Amniotic epithelial cell (primary cell): ENCODE measurements around the gene SLC2A4.
"Not testable (repeated sequence)": the region's sequence is repeated elsewhere in the genome, so short reads cannot be mapped to it uniquely, and the experiment has no call there.

Source experiments
- DNase-seq: peaks from one replicate; pipeline ENCODE4 v3.0.0-alpha.2; 2010; ENCODE audit warnings: low read depth

SLC2A4 gene

GRCh38 chr17:7281074-7281952 lies at the start of gene SLC2A4:
Gene SLC2A4 (plus strand): TSS chr17:7281718. CDS start chr17:7281935, 217 bp downstream.
- DNase-seq: peak; percentile 90

- no peak for DNase-seq
Measured at GRCh38 chr17:7232114-7232513, 49.4 kb upstream of the SLC2A4 start.

GRCh38 chr17:7233701-7234082 lies 47.8 kb upstream of the SLC2A4 start:
- DNase-seq: no peak

- DNase-seq: peak; percentile 89
Measured at GRCh38 chr17:7234083-7234951, 47.2 kb upstream of the SLC2A4 start, which contains the start of gene DVL2. Gene DVL2 (minus strand): TSS chr17:7234517. CDS start chr17:7234262, 255 bp downstream.

GRCh38 chr17:7235693-7236665 lies 45.5 kb upstream of the SLC2A4 start:
- DNase-seq: peak; percentile 66

- DNase-seq: no peak
Measured at GRCh38 chr17:7236808-7237207, 44.7 kb upstream of the SLC2A4 start.

- DNase-seq: no peak
Measured at GRCh38 chr17:7237266-7237760, 44.2 kb upstream of the SLC2A4 start.

- DNase-seq: peak; percentile 55
Measured at GRCh38 chr17:7237761-7238419, 43.6 kb upstream of the SLC2A4 start.

- peak; percentile 36 for DNase-seq
Measured at GRCh38 chr17:7238420-7239090, 43.0 kb upstream of the SLC2A4 start.

GRCh38 chr17:7239091-7240027 lies 42.2 kb upstream of the SLC2A4 start, which contains the start of gene PHF23:
Gene PHF23 (minus strand): TSS chr17:7239457. CDS start chr17:7239279, 178 bp downstream.
- DNase-seq: peak; percentile 99

- no peak for DNase-seq
Measured at GRCh38 chr17:7240375-7240774, 41.1 kb upstream of the SLC2A4 start.

- no peak for DNase-seq
Measured at GRCh38 chr17:7241090-7241733, 40.3 kb upstream of the SLC2A4 start.

GRCh38 chr17:7241783-7242716 lies 39.5 kb upstream of the SLC2A4 start, which contains the start of gene GABARAP:
Gene GABARAP (minus strand): TSS chr17:7242449. CDS start chr17:7242330, 119 bp downstream.
- peak; percentile 88 for DNase-seq

GRCh38 chr17:7242717-7243452 lies 38.6 kb upstream of the SLC2A4 start:
- peak; percentile 95 for DNase-seq

- DNase-seq: no peak
Measured at GRCh38 chr17:7243453-7243729, 38.1 kb upstream of the SLC2A4 start.

GRCh38 chr17:7243838-7244237 lies 37.7 kb upstream of the SLC2A4 start:
- DNase-seq: not testable (repeated sequence)

- DNase-seq: no peak
Measured at GRCh38 chr17:7246779-7247178, 34.7 kb upstream of the SLC2A4 start.
